K562 (cell line): ENCODE data around the gene EFHD2. TPM values are rescaled to one million over a fixed set of nuclear protein-coding genes. Genes with fewer than 3 reads are reported as not detected.

Experiments
- ETV6 ChIP-seq, 3 experiments: fragments of 150-350 bp in 1 of 3; sonication (generic) in 1 of 3; formaldehyde crosslinking in 1 of 3; IDR thresholded peaks; 2 replicates each; pipeline versions ENCODE4 v1.6.1 to v1.8.0; 2014 to 2022; ENCODE audit warnings: borderline replicate concordance in 2 of 3, low read depth in 2 of 3, antibody characterized with exemption in 1 of 3, low read length in 1 of 3, mild to moderate bottlenecking in 1 of 3, missing genetic modification reagents in 1 of 3
- PHF8 ChIP-seq: fragments of 200-600 bp; sonication (generic); IDR thresholded peaks from 2 replicates; pipeline ENCODE4 v1.6.1; 2012; ENCODE audit warnings: mixed run types, mild to moderate bottlenecking, inconsistent platforms, low read length, moderate library complexity, borderline replicate concordance
- STAT5A ChIP-seq: IDR thresholded peaks from 2 replicates; pipeline ENCODE4 v1.6.1; 2012; ENCODE audit warnings: low read length, inconsistent platforms, borderline replicate concordance
- TSC22D4 ChIP-seq: fragments of 450-650 bp; IDR thresholded peaks from 2 replicates; pipeline ENCODE4 v1.6.1; 2016; ENCODE audit warnings: missing genetic modification characterization, missing biosample characterization, control low read depth
- XRCC3 ChIP-seq: fragments of 450-650 bp; IDR thresholded peaks from 2 replicates; pipeline ENCODE4 v1.6.1; 2017; ENCODE audit warnings: mild to moderate bottlenecking, moderate library complexity
- polyA plus RNA-seq, 8 experiments: library from polyadenylated mRNA; depleted of rRNA in 4 of 8; stranded (reverse) in 5 of 8; unstranded in 3 of 8; fragments of >200 nt; fragmentation: Nextera tagmentation in 2 of 8; fragmentation: Illumina TruSeq in 1 of 8; extraction: Ambion mirVana in 2 of 8; extraction: Trizol in 1 of 8; gene quantifications; 2 replicates each; pipeline versions ENCODE4 v1.2.1 to v1.2.3, GENCODE V29; 2011 to 2014; ENCODE audit warnings: inconsistent platforms in 1 of 8, missing spikeins in 1 of 8
- total RNA-seq, 7 experiments: library from RNA; depleted of rRNA in 6 of 7; stranded (reverse); fragments of >200 nt in 6 of 7; fragmentation: Illumina TruSeq in 2 of 7; extraction: Trizol in 2 of 7; gene quantifications; 2 replicates each; pipeline versions ENCODE4 v1.2.1 to v1.2.3, GENCODE V29; 2011 to 2021; ENCODE audit warnings: low replicate concordance in 1 of 7
- TF ChIP-seq, protein P1 (sequence below), 2 experiments: fragments of 450-650 bp; IDR thresholded peaks; 2 replicates each; pipeline ENCODE4 v1.6.1; 2016; ENCODE audit warnings: mild to moderate bottlenecking in 2 of 2, borderline replicate concordance in 1 of 2, low read depth in 1 of 2, moderate library complexity in 1 of 2

Gene EFHD2
- total and polyA plus RNA-seq, 9 of the 15 experiments (the other 6 are each of a cell fraction or from before 2014, with no cell fraction given): 1.7 to 73.5 (median 25.2) TPM

- TF ChIP-seq, protein P1, sequence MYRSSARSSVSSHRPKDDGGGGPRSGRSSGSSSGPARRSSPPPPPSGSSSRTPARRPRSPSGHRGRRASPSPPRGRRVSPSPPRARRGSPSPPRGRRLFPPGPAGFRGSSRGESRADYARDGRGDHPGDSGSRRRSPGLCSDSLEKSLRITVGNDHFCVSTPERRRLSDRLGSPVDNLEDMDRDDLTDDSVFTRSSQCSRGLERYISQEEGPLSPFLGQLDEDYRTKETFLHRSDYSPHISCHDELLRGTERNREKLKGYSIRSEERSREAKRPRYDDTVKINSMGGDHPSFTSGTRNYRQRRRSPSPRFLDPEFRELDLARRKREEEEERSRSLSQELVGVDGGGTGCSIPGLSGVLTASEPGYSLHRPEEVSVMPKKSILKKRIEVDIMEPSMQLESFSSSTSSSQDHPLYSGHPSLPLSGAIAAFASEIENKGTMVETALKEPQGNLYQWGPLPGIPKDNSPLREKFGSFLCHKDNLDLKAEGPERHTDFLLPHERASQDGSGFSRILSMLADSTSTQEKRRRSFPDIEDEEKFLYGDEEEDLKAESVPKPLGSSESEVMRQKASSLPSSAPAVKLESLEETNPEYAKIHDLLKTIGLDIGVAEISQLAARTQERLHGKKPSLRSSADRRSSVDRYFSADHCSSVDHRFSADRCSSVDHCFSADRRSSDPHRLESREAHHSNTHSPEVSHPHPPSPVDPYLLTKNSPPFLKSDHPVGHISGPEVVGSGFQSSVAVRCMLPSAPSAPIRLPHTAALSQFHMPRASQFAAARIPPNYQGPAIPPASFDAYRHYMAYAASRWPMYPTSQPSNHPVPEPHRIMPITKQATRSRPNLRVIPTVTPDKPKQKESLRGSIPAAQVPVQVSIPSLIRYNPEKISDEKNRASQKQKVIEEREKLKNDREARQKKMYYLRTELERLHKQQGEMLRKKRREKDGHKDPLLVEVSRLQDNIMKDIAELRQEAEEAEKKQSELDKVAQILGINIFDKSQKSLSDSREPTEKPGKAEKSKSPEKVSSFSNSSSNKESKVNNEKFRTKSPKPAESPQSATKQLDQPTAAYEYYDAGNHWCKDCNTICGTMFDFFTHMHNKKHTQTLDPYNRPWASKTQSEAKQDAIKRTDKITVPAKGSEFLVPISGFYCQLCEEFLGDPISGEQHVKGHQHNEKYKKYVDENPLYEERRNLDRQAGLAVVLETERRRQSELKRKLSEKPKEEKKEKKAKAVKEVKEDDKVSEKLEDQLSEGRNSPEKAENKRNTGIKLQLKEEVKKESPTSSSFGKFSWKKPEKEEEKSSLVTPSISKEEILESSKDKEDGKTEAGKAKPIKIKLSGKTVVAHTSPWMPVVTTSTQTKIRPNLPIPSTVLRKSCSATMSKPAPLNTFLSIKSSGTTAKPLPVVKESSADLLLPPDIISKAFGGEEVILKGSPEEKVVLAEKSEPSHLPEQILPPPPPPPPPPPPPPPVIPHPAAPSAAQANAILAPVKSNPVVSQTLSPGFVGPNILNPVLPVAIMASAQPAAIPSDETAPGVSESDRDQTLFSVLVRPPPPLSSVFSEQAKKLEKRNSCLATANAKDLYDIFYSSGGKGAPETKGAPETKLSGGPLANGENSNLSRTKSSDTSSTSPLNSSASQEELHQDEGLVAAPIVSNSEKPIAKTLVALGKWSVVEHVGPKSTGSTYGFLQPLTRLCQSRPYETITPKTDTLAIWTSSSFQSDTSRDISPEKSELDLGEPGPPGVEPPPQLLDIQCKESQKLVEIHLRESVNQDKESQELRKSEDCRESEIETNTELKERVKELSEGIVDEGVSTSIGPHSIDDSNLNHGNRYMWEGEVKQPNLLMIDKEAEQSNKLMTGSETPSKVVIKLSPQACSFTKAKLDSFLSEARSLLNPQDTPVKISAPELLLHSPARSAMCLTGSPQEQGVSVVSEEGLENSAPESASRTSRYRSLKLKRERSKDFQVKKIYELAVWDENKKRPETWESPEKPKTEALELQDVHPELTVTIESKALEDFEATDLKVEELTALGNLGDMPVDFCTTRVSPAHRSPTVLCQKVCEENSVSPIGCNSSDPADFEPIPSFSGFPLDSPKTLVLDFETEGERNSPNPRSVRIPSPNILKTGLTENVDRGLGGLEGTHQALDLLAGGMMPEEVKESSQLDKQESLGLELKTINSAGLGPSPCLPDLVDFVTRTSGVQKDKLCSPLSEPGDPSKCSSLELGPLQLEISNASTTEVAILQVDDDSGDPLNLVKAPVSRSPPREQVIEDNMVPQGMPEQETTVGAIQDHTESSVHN (IDR thresholded peaks at IDR 0.05; ENCODE audit: borderline replicate concordance in 1 of 2, low read depth in 1 of 2): no peak
- TF ChIP-seq STAT5A (no peak), TSC22D4 (tag) (no peak), XRCC3 (no peak), ETV6 (IDR thresholded peaks at IDR 0.05; ENCODE audit: borderline replicate concordance in 1 of 2, low read depth in 2 of 2, low read length in 1 of 2) (no peak), ETV6 (CRISPR knock-in tag; IDR thresholded peaks at IDR 0.05; ENCODE audit: borderline replicate concordance) (no peak), PHF8 (no peak)
Observed at GRCh38 chr1:15403962-15404580, 5.6 kb upstream of the EFHD2 start (continued).
